Loucy (cell line): ENCODE measurements around the gene EBF3.

Experiments used
- H2AFZ ChIP-seq: fragments of 200-600 bp; sonication (generic); 2 replicates; pipeline ENCODE4 v1.6.0; 2016; ENCODE audit warnings: antibody characterized with exemption, mild to moderate bottlenecking, low read length, moderate library complexity
- H3F3A ChIP-seq: fragments of 200-600 bp; 2 replicates; pipeline ENCODE4 v1.6.0; 2016; ENCODE audit warnings: antibody characterized with exemption, low read depth, mild to moderate bottlenecking
- H3K27me3 ChIP-seq: fragments of 200-600 bp; sonication (generic); 2 replicates; pipeline ENCODE4 v1.6.1; 2014; ENCODE audit warnings: low read length, mild to moderate bottlenecking; ENCODE audit not compliant: insufficient read depth, poor library complexity, severe bottlenecking
- H3K36me3 ChIP-seq: fragments of 200-600 bp; sonication (generic); 2 replicates; pipeline ENCODE4 v1.6.1; 2016; ENCODE audit warnings: low read length; ENCODE audit not compliant: insufficient read depth
- H3K4me1 ChIP-seq: fragments of 200-600 bp; sonication (generic); 2 replicates; pipeline ENCODE4 v1.5.1; 2014; ENCODE audit warnings: low read length, mild to moderate bottlenecking; ENCODE audit not compliant: insufficient read depth, poor library complexity, severe bottlenecking
- H3K4me2 ChIP-seq: fragments of 200-600 bp; sonication (generic); 2 replicates; pipeline ENCODE4 v1.6.0; 2014; ENCODE audit warnings: antibody characterized with exemption, low read length, low read depth, mild to moderate bottlenecking; ENCODE audit not compliant: poor library complexity, severe bottlenecking
- H3K4me3 ChIP-seq: fragments of 200-600 bp; sonication (generic); 2 replicates; pipeline ENCODE4 v1.5.1; 2014; ENCODE audit warnings: low read length, mild to moderate bottlenecking, mixed read lengths; ENCODE audit not compliant: poor library complexity, severe bottlenecking
- H3K79me2 ChIP-seq: fragments of 200-600 bp; sonication (generic); 2 replicates; pipeline ENCODE4 v1.6.1; 2014; ENCODE audit warnings: low read length; ENCODE audit not compliant: insufficient read depth
- H3K9ac ChIP-seq: fragments of 200-600 bp; sonication (generic); 2 replicates; pipeline ENCODE4 v1.6.0; 2014; ENCODE audit warnings: mild to moderate bottlenecking, low read depth, low read length, moderate library complexity; ENCODE audit not compliant: poor library complexity, severe bottlenecking
- H3K9me2 ChIP-seq: fragments of 200-600 bp; sonication (generic); replicated peaks from 2 replicates; pipeline ENCODE4 v1.6.1; 2016; ENCODE audit warnings: low read depth, low read length, mixed read lengths
- H3K9me3 ChIP-seq: fragments of 200-600 bp; sonication (generic); 2 replicates; pipeline ENCODE4 v1.6.1; 2014; ENCODE audit warnings: mild to moderate bottlenecking, antibody characterized with exemption, low read length, low read depth; ENCODE audit not compliant: insufficient read depth
- H4K20me1 ChIP-seq: fragments of 200-600 bp; sonication (generic); 2 replicates; pipeline ENCODE4 v1.6.0; 2014; ENCODE audit warnings: antibody characterized with exemption, low read length, mild to moderate bottlenecking; ENCODE audit not compliant: insufficient read depth, poor library complexity, severe bottlenecking
- EZH2phosphoT487 ChIP-seq: fragments of 200-600 bp; IDR thresholded peaks from 2 replicates; pipeline ENCODE4 v1.6.1; 2018; ENCODE audit warnings: antibody characterized with exemption, mild to moderate bottlenecking, moderate library complexity, borderline replicate concordance
- TF ChIP-seq, protein P1 (sequence below): fragments of 200-600 bp; sonication (generic); conservative IDR thresholded peaks from 2 replicates; pipeline ENCODE4 v1.5.1; 2014; ENCODE audit warnings: mild to moderate bottlenecking, antibody characterized with exemption, low read length

EBF3 gene

DNA sequence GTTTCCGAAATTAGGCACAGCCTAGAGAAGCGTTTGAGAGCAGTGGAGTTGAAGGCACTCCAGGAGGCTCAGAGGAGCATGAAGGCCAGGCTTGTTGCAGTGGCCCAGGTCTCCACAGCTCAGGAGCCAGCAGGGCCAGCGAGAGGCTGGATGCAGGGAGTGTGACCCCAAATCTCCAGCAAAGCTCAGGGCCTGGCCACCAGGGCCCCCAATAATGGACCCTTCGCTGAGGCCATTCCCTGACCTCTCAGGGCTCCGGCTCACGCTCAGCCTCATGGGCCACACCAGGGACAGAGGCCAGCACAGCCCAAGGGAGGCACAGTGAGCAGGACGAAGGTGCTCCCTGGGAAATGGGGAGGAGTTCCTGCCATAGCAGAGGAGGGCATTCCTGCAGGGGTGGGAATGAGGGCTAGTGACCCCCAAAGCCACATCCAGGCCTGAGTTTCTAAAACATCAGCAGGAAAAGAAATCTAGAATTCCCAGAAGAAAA, 47.5 kb downstream of the EBF3 start:
- no peaks in the 10 kb centered on the region for H3K4me1 ChIP-seq
- H3K9me2 ChIP-seq, result no peaks in the 10 kb centered on the region
- no peaks in the 10 kb centered on the region for H3K79me2 ChIP-seq
- no peaks in the 10 kb centered on the region for H4K20me1 ChIP-seq
- H3K27me3 ChIP-seq, result no peaks in the 10 kb centered on the region
- no peaks in the 10 kb centered on the region for H3K36me3 ChIP-seq
- H3K9ac ChIP-seq, result no peak overlapping the region
- no peak overlapping the region for H3K4me3 ChIP-seq
- no peaks in the 10 kb centered on the region for H3K9me3 ChIP-seq
- no peak for TF ChIP-seq EZH2phosphoT487
- TF ChIP-seq, protein P1, sequence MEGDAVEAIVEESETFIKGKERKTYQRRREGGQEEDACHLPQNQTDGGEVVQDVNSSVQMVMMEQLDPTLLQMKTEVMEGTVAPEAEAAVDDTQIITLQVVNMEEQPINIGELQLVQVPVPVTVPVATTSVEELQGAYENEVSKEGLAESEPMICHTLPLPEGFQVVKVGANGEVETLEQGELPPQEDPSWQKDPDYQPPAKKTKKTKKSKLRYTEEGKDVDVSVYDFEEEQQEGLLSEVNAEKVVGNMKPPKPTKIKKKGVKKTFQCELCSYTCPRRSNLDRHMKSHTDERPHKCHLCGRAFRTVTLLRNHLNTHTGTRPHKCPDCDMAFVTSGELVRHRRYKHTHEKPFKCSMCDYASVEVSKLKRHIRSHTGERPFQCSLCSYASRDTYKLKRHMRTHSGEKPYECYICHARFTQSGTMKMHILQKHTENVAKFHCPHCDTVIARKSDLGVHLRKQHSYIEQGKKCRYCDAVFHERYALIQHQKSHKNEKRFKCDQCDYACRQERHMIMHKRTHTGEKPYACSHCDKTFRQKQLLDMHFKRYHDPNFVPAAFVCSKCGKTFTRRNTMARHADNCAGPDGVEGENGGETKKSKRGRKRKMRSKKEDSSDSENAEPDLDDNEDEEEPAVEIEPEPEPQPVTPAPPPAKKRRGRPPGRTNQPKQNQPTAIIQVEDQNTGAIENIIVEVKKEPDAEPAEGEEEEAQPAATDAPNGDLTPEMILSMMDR, result no peak
- no peaks in the 10 kb centered on the region for H3F3A ChIP-seq
- no peak overlapping the region for H2AFZ ChIP-seq
- H3K4me2 ChIP-seq, result no peak overlapping the region

GRCh38 chr10:129915526-129916378, 48.3 kb downstream of the EBF3 start:
- no peak overlapping the region for H3K4me2 ChIP-seq
- H4K20me1 ChIP-seq, result no peaks in the 10 kb centered on the region
- H3K27me3 ChIP-seq, result no peaks in the 10 kb centered on the region
- H3K4me1 ChIP-seq, result no peaks in the 10 kb centered on the region
- no peaks in the 10 kb centered on the region for H3K36me3 ChIP-seq
- no peak overlapping the region for H3K9ac ChIP-seq
- H3K9me3 ChIP-seq, result no peaks in the 10 kb centered on the region
- no peaks in the 10 kb centered on the region for H3K9me2 ChIP-seq
- no peak overlapping the region for H2AFZ ChIP-seq
- no peaks in the 10 kb centered on the region for H3K79me2 ChIP-seq
- H3K4me3 ChIP-seq, result no peak overlapping the region
- TF ChIP-seq, protein P1, result no peak
- no peak for TF ChIP-seq EZH2phosphoT487
- no peaks in the 10 kb centered on the region for H3F3A ChIP-seq

DNA sequence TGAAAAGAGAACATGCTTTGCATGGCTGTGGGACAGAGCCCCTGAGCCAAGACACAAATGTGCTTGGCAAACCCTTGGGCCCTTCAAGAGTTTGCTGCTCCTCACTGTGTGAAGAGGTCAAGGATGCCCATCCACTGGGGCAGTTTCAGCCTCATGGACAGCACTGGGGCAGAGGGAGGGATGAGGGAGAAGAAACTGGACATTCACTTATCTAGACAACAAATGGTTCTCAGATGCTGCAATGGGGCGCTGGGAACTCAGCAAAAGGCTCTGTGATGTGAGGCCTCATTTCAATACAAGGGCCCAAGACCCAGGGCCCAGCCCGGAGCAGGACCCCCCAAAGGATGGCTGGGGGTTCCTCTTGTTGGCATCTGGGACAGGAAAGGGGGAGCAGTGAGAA, 49.1 kb downstream of the EBF3 start:
- no peak for TF ChIP-seq EZH2phosphoT487
- TF ChIP-seq, protein P1, result no peak
- no peak overlapping the region for H2AFZ ChIP-seq
- H3K9me3 ChIP-seq, result no peaks in the 10 kb centered on the region
- no peak overlapping the region for H3K9ac ChIP-seq
- no peaks in the 10 kb centered on the region for H3K36me3 ChIP-seq
- no peaks in the 10 kb centered on the region for H3F3A ChIP-seq
- no peaks in the 10 kb centered on the region for H4K20me1 ChIP-seq
- no peaks in the 10 kb centered on the region for H3K79me2 ChIP-seq
- H3K4me3 ChIP-seq, result no peak overlapping the region
- H3K4me2 ChIP-seq, result no peak overlapping the region
- H3K9me2 ChIP-seq, result no peaks in the 10 kb centered on the region
- H3K27me3 ChIP-seq, result no peaks in the 10 kb centered on the region
- H3K4me1 ChIP-seq, result no peaks in the 10 kb centered on the region
